GM10266 (cell line): ENCODE data around the gene ITFG1.
"Not testable (repeated sequence)": the region's sequence is repeated elsewhere in the genome, so short reads cannot be mapped to it uniquely, and the experiment has no call there.

Experiments used
- DNase-seq: peaks from one replicate; pipeline ENCODE4 v3.0.0; 2012; ENCODE audit errors: extremely low spot score
- TF ChIP-seq, protein P1 (sequence below): IDR thresholded peaks from 2 replicates; pipeline ENCODE4 v1.5.1; 2012; ENCODE audit warnings: mild to moderate bottlenecking, low read depth; ENCODE audit not compliant: control insufficient read depth, insufficient read depth; ENCODE audit errors: missing control alignments

Gene ITFG1

GRCh38 chr16:47461598-47462266, 869 bp upstream of the ITFG1 start:
- TF ChIP-seq, protein P1, sequence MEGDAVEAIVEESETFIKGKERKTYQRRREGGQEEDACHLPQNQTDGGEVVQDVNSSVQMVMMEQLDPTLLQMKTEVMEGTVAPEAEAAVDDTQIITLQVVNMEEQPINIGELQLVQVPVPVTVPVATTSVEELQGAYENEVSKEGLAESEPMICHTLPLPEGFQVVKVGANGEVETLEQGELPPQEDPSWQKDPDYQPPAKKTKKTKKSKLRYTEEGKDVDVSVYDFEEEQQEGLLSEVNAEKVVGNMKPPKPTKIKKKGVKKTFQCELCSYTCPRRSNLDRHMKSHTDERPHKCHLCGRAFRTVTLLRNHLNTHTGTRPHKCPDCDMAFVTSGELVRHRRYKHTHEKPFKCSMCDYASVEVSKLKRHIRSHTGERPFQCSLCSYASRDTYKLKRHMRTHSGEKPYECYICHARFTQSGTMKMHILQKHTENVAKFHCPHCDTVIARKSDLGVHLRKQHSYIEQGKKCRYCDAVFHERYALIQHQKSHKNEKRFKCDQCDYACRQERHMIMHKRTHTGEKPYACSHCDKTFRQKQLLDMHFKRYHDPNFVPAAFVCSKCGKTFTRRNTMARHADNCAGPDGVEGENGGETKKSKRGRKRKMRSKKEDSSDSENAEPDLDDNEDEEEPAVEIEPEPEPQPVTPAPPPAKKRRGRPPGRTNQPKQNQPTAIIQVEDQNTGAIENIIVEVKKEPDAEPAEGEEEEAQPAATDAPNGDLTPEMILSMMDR: no peak
- DNase-seq: peak; percentile 33

DNA sequence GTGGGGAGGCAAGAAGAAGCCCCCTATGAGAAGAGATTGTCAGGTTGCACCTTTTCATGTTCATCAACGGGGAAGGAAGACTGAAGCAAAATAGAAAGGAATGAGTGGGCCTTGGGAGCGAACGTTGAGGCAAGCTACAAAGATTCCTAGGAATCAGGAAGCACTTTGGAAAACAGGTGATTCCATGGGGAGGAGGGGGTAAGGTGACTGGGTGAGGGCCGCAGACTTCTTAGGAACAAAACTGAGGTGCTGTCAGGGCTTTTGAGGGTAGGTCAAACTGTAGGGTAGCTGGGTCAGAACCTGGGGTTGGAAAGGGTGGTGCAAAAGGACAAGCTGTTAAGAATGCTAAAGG, 528 bp downstream of the ITFG1 start:
- TF ChIP-seq, protein P1: no peak
- DNase-seq: no peak

GRCh38 chr16:47459603-47460002, 1.3 kb downstream of the ITFG1 start:
- TF ChIP-seq, protein P1: no peak
- no peak for DNase-seq

GRCh38 chr16:47458331-47458730, 2.5 kb downstream of the ITFG1 start:
- TF ChIP-seq, protein P1: no peak
- DNase-seq: no peak

DNA sequence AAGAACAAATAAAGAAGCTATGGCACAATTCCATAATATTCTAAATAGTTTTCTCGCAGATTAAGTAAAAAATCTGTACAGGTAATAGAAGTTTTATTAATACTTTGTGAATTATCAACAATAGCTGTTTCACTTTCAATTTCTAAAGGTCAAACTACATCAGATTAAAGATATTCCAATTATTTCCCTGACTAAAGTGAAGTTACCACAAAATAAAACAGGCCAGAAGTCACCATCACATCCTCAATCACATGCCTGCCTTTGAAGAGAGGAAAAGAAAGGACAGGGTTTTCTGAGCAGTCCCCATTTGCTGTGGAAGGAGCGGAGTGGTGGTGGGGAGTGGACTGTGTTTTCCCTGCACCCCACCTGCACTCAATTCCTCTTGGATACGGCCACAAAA, 11.1 kb downstream of the ITFG1 start:
- TF ChIP-seq, protein P1: no peak

GRCh38 chr16:47448830-47449575, 11.9 kb downstream of the ITFG1 start:
- DNase-seq: no peak
- TF ChIP-seq, protein P1: no peak

More for the DNA sequence above, 11.1 kb downstream of the ITFG1 start:
- no peak for DNase-seq

DNA sequence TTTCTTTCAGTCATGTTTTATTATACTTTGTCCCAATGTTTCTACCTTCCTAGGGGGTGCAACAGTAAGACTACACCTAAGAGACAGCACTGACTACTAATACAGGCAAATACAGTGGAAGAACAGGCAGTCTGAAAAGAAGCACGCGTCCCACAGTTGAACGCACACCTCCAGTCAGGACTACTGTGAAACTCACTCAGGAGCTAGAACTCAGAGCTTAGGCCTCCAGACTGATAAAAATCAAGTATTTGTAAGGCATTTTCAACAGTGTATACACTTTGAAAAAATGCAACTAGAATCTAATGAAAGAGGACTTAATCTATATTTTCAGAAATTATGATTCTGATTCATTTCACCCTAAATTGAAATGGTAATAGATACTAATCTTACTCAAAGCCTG, 14.4 kb downstream of the ITFG1 start:
- DNase-seq: no peak
- TF ChIP-seq, protein P1: no peak

- DNase-seq: not testable (repeated sequence)
Observed at GRCh38 chr16:47442884-47443283, 18.0 kb downstream of the ITFG1 start.

DNA sequence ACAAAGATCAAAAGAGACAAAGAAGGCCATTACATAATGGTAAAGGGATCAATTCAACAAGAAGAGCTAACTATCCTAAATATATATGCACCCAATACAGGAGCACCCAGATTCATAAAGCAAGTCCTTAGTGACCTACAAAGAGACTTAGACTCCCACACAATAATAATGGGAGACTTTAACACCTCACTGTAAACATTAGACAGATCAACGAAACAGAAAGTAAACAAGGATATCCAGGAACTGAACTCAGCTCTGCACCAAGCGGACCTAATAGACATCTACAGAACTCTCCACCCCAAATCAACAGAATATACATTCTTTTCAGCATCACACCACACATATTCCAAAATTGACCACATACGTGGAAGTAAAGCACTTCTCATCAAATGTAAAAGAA, 20.8 kb downstream of the ITFG1 start:
- not testable (repeated sequence) for DNase-seq

DNA sequence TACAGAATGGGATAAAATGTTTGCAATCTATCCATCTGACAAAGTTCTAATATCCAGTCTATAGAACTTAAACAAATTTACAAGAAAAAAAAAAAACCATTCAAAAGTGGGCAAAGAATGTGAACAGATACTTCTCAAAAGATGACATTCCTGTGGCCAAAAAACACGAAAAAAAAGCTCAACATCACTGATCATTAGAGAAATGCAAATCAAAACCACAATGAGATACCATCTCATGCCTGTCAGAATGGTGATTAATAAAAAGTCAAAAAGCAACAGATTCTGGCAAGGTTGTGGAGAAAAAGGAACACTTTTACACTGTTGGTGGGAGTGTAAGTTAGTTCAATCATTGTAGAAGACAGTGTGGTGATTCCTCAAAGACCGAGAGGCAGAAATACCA, 26.6 kb downstream of the ITFG1 start:
- DNase-seq: not testable (repeated sequence)
